ENCODE results near the gene FCF1. TPM values are rescaled to one million over a fixed set of nuclear protein-coding genes. Genes with fewer than 3 reads are reported as not detected.

Gene FCF1
- total and polyA plus RNA-seq, 2 experiments from 2014 or later = 24.3 to 39.2 TPM

- Histone ChIP-seq H3K9ac (peak overlapping the region; percentile 95), H3K27me3 (replicated peaks; ENCODE audit: insufficient read depth) (no peaks in the 10 kb centered on the region), H3K4me2 (ENCODE audit: unreplicated experiment) (peak overlapping the region; percentile 97), H3K27ac (peak overlapping the region; percentile 90), H3K36me3 (ENCODE audit: low read depth) (no peaks in the 10 kb centered on the region), H3K9me3 (ENCODE audit: low read depth) (no peaks in the 10 kb centered on the region), H2AFZ (peak overlapping the region; percentile 81), H4K20me1 (ENCODE audit: insufficient read depth) (peaks cover 15% of the 10 kb centered on the region; the same call in 1 of the 2 replicates), H3K79me2 (ENCODE audit: insufficient read depth) (peaks cover 69% of the 10 kb centered on the region), H3F3A (ENCODE audit: insufficient read depth) (peaks cover 5% of the 10 kb centered on the region; the same call in 1 of the 2 replicates), H3K4me1 (ENCODE audit: insufficient read depth) (peaks cover 26% of the 10 kb centered on the region), H3K4me3 (peak overlapping the region; percentile 94), H3K9me2 (ENCODE audit: insufficient read depth) (no peaks in the 10 kb centered on the region)
- peak; percentile 76 for DNase-seq
- in situ Hi-C loops (cut with MboI) = no loop called here
- TF ChIP-seq EZH2phosphoT487 (IDR thresholded peaks at IDR 0.05; ENCODE audit: insufficient read depth, low read depth) (no peak), EZH2 (IDR thresholded peaks at IDR 0.05; ENCODE audit: insufficient read depth, poor library complexity, severe bottlenecking) (no peak)
- 1 to 2% methylated on average over 11 to 19 of the region's 19 CpGs for WGBS, 2 experiments (ENCODE audit: low coverage in 1 of 2, low lambda C conversion rate in 2 of 2, missing lambda C conversion rate in 2 of 2)
Measured at GRCh38 chr14:74763803-74764531, 51.0 kb downstream of the FCF1 start.

GRCh38 chr14:74765721-74766120 is 52.8 kb downstream of the FCF1 start:
- no peaks in the 10 kb centered on the region for H3K27me3 ChIP-seq (replicated peaks; ENCODE audit: insufficient read depth)
- H3K79me2 ChIP-seq (ENCODE audit: insufficient read depth) = peaks cover 87% of the 10 kb centered on the region
- in situ Hi-C loops (cut with MboI) = no loop called here
- H3K9me3 ChIP-seq (ENCODE audit: low read depth) = no peaks in the 10 kb centered on the region
- no peak overlapping the region for H3K27ac ChIP-seq
- DNase-seq = no peak
- H3K9ac ChIP-seq = peak overlapping the region; percentile 95
- peaks cover 5% of the 10 kb centered on the region; the same call in 1 of the 2 replicates for H3F3A ChIP-seq (ENCODE audit: insufficient read depth)
- H3K4me3 ChIP-seq = peak overlapping the region; percentile 94
- H3K36me3 ChIP-seq (ENCODE audit: low read depth) = no peaks in the 10 kb centered on the region
- peak overlapping the region; percentile 97 for H3K4me2 ChIP-seq (ENCODE audit: unreplicated experiment)
- H4K20me1 ChIP-seq (ENCODE audit: insufficient read depth) = peaks cover 15% of the 10 kb centered on the region; the same call in 1 of the 2 replicates
- TF ChIP-seq EZH2phosphoT487 (IDR thresholded peaks at IDR 0.05; ENCODE audit: insufficient read depth, low read depth) = no peak
- TF ChIP-seq EZH2 (IDR thresholded peaks at IDR 0.05; ENCODE audit: insufficient read depth, poor library complexity, severe bottlenecking) = no peak
- H2AFZ ChIP-seq = no peak overlapping the region
- H3K9me2 ChIP-seq (ENCODE audit: insufficient read depth) = no peaks in the 10 kb centered on the region
- peaks cover 26% of the 10 kb centered on the region for H3K4me1 ChIP-seq (ENCODE audit: insufficient read depth)

- Histone ChIP-seq H3K9me2 (ENCODE audit: insufficient read depth) (no peaks in the 10 kb centered on the region), H3K27me3 (replicated peaks; ENCODE audit: insufficient read depth) (no peaks in the 10 kb centered on the region), H3K9ac (no peak overlapping the region), H3K4me3 (no peak overlapping the region), H3K4me2 (ENCODE audit: unreplicated experiment) (no peak overlapping the region), H3K9me3 (ENCODE audit: low read depth) (no peaks in the 10 kb centered on the region), H4K20me1 (ENCODE audit: insufficient read depth) (no peaks in the 10 kb centered on the region), H3K27ac (no peak overlapping the region), H3K36me3 (ENCODE audit: low read depth) (no peaks in the 10 kb centered on the region; the same call in 1 of the 2 replicates), H3F3A (ENCODE audit: insufficient read depth) (0 out of 2 replicates have a peak, but pooled peaks cover 3% of the 10 kb centered on the region), H3K4me1 (ENCODE audit: insufficient read depth) (peaks cover 7% of the 10 kb centered on the region; the same call in 1 of the 2 replicates), H3K79me2 (ENCODE audit: insufficient read depth) (peaks cover 100% of the 10 kb centered on the region), H2AFZ (no peak overlapping the region)
- in situ Hi-C loops (cut with MboI) = no loop called here
- no peak for DNase-seq
- 94% methylated on average over 5 of the region's 5 CpGs for WGBS, 2 experiments (ENCODE audit: low coverage in 1 of 2, low lambda C conversion rate in 2 of 2, missing lambda C conversion rate in 2 of 2)
- TF ChIP-seq EZH2phosphoT487 (IDR thresholded peaks at IDR 0.05; ENCODE audit: insufficient read depth, low read depth) = no peak
- no peak for TF ChIP-seq EZH2 (IDR thresholded peaks at IDR 0.05; ENCODE audit: insufficient read depth, poor library complexity, severe bottlenecking)
Measured at GRCh38 chr14:74771399-74771798, 58.5 kb downstream of the FCF1 start.

- H3K9me3 ChIP-seq (ENCODE audit: low read depth) = no peaks in the 10 kb centered on the region
- peaks cover 75% of the 10 kb centered on the region for H3K79me2 ChIP-seq (ENCODE audit: insufficient read depth)
- H3K4me1 ChIP-seq (ENCODE audit: insufficient read depth) = no peaks in the 10 kb centered on the region
- H3K4me2 ChIP-seq (ENCODE audit: unreplicated experiment) = no peak overlapping the region
- H3K27ac ChIP-seq = no peak overlapping the region
- H3K27me3 ChIP-seq (replicated peaks; ENCODE audit: insufficient read depth) = no peaks in the 10 kb centered on the region
- TF ChIP-seq EZH2phosphoT487 (IDR thresholded peaks at IDR 0.05; ENCODE audit: insufficient read depth, low read depth) = no peak
- TF ChIP-seq EZH2 (IDR thresholded peaks at IDR 0.05; ENCODE audit: insufficient read depth, poor library complexity, severe bottlenecking) = no peak
- no peak overlapping the region for H3K4me3 ChIP-seq
- no peak overlapping the region for H2AFZ ChIP-seq
- no peaks in the 10 kb centered on the region for H3K9me2 ChIP-seq (ENCODE audit: insufficient read depth)
- H3K9ac ChIP-seq = no peak overlapping the region
- DNase-seq = no peak
- no peaks in the 10 kb centered on the region; the same call in 1 of the 2 replicates for H4K20me1 ChIP-seq (ENCODE audit: insufficient read depth)
- in situ Hi-C loops (cut with MboI) = no loop called here
- 0 out of 2 replicates have a peak, but pooled peaks cover 6% of the 10 kb centered on the region for H3F3A ChIP-seq (ENCODE audit: insufficient read depth)
- H3K36me3 ChIP-seq (ENCODE audit: low read depth) = peaks cover 48% of the 10 kb centered on the region
Measured at GRCh38 chr14:74784634-74785033, 71.7 kb downstream of the FCF1 start.
